A549 (cell line): ENCODE data around the gene CACNB1.

ENCODE experiments used
- CHD2 ChIP-seq: fragments of 150-350 bp; IDR thresholded peaks from 2 replicates; pipeline ENCODE4 v1.6.1; 2014; ENCODE audit warnings: low read length; ENCODE audit not compliant: partially characterized antibody
- EHMT2 ChIP-seq: fragments of 200-600 bp; sonication (generic); IDR thresholded peaks from 2 replicates; pipeline ENCODE4 v1.6.1; 2016; ENCODE audit warnings: antibody characterized with exemption, low read depth, mild to moderate bottlenecking, moderate library complexity
- FOSB ChIP-seq: fragments of 250-450 bp; sonication (Bioruptor Pico); IDR thresholded peaks from 2 replicates; pipeline ENCODE4 v1.5.0; 2020; ENCODE audit warnings: mild to moderate bottlenecking, moderate library complexity
- HDAC2 ChIP-seq: fragments of 200-600 bp; sonication (generic); IDR thresholded peaks from 2 replicates; pipeline ENCODE4 v1.6.1; 2016
- HOXA7 ChIP-seq: fragments of 250-450 bp; sonication (Bioruptor Pico); IDR thresholded peaks from 2 replicates; pipeline ENCODE4 v1.5.0; 2020; ENCODE audit warnings: mild to moderate bottlenecking, moderate library complexity
- KDM1A ChIP-seq: fragments of 200-600 bp; sonication (generic); IDR thresholded peaks from 2 replicates; pipeline ENCODE4 v1.6.1; 2016; ENCODE audit warnings: low read depth, mild to moderate bottlenecking
- RCOR1 ChIP-seq: fragments of 150-350 bp; IDR thresholded peaks from 2 replicates; pipeline ENCODE4 v1.6.1; 2014; ENCODE audit warnings: antibody characterized with exemption, low read length, low read depth
- RNF2 ChIP-seq: fragments of 200-600 bp; sonication (generic); IDR thresholded peaks from 2 replicates; pipeline ENCODE4 v1.6.1; 2016; ENCODE audit warnings: low read depth, mild to moderate bottlenecking, antibody characterized with exemption, moderate library complexity, borderline replicate concordance
- USF2 ChIP-seq: fragments of 450-650 bp; IDR thresholded peaks from 2 replicates; pipeline ENCODE4 v1.6.1; 2014; ENCODE audit warnings: antibody characterized with exemption
- TF ChIP-seq, protein P1 (sequence below): fragments of >200 bp; sonication (Bioruptor Twin); formaldehyde crosslinking; IDR thresholded peaks from 3 replicates; pipeline ENCODE4 v1.5.1; 2016
- TF ChIP-seq, protein P2 (sequence below): fragments of 200-600 bp; sonication (generic); IDR thresholded peaks from 2 replicates; pipeline ENCODE4 v1.6.1; 2016; ENCODE audit warnings: antibody characterized with exemption, mild to moderate bottlenecking, moderate library complexity
- TF ChIP-seq, protein P3 (sequence below): IDR thresholded peaks from 2 replicates; pipeline ENCODE4 v1.6.1; 2012

DNA sequence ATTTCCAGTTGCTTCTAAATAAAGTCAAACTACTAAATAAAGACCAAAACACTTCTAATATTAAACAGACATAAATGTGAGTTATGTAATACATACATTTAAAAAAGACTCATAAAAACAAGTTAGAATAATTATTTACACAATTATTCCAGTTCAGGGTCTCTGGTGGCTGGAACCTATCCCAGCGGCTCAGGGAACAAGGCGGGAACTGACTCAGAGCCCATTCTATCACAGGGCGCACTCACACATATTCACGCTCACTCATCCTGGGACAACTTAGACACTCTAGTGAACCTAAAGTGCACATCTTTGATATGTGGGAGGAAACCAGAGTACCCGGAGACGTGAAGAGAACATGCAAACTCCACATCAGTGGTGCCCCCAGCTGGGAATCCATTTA is 71.0 kb downstream of the CACNB1 start:
- TF ChIP-seq, protein P1, sequence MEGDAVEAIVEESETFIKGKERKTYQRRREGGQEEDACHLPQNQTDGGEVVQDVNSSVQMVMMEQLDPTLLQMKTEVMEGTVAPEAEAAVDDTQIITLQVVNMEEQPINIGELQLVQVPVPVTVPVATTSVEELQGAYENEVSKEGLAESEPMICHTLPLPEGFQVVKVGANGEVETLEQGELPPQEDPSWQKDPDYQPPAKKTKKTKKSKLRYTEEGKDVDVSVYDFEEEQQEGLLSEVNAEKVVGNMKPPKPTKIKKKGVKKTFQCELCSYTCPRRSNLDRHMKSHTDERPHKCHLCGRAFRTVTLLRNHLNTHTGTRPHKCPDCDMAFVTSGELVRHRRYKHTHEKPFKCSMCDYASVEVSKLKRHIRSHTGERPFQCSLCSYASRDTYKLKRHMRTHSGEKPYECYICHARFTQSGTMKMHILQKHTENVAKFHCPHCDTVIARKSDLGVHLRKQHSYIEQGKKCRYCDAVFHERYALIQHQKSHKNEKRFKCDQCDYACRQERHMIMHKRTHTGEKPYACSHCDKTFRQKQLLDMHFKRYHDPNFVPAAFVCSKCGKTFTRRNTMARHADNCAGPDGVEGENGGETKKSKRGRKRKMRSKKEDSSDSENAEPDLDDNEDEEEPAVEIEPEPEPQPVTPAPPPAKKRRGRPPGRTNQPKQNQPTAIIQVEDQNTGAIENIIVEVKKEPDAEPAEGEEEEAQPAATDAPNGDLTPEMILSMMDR, result no peak
- TF ChIP-seq USF2, result no peak
- TF ChIP-seq EHMT2, result no peak
- TF ChIP-seq KDM1A, result no peak
- no peak for TF ChIP-seq RNF2
- no peak for TF ChIP-seq HOXA7
- TF ChIP-seq, protein P2, sequence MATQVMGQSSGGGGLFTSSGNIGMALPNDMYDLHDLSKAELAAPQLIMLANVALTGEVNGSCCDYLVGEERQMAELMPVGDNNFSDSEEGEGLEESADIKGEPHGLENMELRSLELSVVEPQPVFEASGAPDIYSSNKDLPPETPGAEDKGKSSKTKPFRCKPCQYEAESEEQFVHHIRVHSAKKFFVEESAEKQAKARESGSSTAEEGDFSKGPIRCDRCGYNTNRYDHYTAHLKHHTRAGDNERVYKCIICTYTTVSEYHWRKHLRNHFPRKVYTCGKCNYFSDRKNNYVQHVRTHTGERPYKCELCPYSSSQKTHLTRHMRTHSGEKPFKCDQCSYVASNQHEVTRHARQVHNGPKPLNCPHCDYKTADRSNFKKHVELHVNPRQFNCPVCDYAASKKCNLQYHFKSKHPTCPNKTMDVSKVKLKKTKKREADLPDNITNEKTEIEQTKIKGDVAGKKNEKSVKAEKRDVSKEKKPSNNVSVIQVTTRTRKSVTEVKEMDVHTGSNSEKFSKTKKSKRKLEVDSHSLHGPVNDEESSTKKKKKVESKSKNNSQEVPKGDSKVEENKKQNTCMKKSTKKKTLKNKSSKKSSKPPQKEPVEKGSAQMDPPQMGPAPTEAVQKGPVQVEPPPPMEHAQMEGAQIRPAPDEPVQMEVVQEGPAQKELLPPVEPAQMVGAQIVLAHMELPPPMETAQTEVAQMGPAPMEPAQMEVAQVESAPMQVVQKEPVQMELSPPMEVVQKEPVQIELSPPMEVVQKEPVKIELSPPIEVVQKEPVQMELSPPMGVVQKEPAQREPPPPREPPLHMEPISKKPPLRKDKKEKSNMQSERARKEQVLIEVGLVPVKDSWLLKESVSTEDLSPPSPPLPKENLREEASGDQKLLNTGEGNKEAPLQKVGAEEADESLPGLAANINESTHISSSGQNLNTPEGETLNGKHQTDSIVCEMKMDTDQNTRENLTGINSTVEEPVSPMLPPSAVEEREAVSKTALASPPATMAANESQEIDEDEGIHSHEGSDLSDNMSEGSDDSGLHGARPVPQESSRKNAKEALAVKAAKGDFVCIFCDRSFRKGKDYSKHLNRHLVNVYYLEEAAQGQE, result no peak
- no peak for TF ChIP-seq CHD2
- no peak for TF ChIP-seq FOSB (CRISPR knock-in tag)
- TF ChIP-seq HDAC2, result no peak
- TF ChIP-seq, protein P3, sequence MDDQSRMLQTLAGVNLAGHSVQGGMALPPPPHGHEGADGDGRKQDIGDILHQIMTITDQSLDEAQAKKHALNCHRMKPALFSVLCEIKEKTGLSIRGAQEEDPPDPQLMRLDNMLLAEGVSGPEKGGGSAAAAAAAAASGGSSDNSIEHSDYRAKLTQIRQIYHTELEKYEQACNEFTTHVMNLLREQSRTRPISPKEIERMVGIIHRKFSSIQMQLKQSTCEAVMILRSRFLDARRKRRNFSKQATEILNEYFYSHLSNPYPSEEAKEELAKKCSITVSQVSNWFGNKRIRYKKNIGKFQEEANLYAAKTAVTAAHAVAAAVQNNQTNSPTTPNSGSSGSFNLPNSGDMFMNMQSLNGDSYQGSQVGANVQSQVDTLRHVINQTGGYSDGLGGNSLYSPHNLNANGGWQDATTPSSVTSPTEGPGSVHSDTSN, result no peak
- TF ChIP-seq RCOR1, result no peak
